Measurements from ENCODE around the gene TMEM203.

Gene TMEM203

GRCh38 chr9:137228968-137229896 lies 23.8 kb upstream of the TMEM203 start:
- no peak for DNase-seq

- no peak for DNase-seq
Observed at GRCh38 chr9:137228506-137228967, 23.1 kb upstream of the TMEM203 start.

- DNase-seq: no peak
Observed at GRCh38 chr9:137227853-137228505, 22.5 kb upstream of the TMEM203 start.

GRCh38 chr9:137227054-137227852 lies 21.8 kb upstream of the TMEM203 start, which contains the start of gene RNF224:
Gene RNF224 (plus strand): TSS chr9:137227502. CDS start chr9:137228336, 834 bp downstream.
- DNase-seq: peak; percentile 77

GRCh38 chr9:137226338-137227053 lies 21.0 kb upstream of the TMEM203 start:
- DNase-seq: no peak

GRCh38 chr9:137225699-137226331 lies 20.4 kb upstream of the TMEM203 start:
- no peak for DNase-seq

- DNase-seq: no peak
Observed at GRCh38 chr9:137224830-137225694, 19.6 kb upstream of the TMEM203 start, which contains the start of gene CYSRT1. Gene CYSRT1 (plus strand): TSS chr9:137225174. CDS start chr9:137225622, 448 bp downstream.

- DNase-seq: peak; percentile 97
Observed at GRCh38 chr9:137223078-137223970, 17.9 kb upstream of the TMEM203 start.

- DNase-seq: no peak
Observed at GRCh38 chr9:137222190-137223077, 17.0 kb upstream of the TMEM203 start, which contains the start of gene RNF208. Gene RNF208 (minus strand): TSS chr9:137222240. CDS start chr9:137221212, 1,028 bp downstream.

- DNase-seq: no peak
Observed at GRCh38 chr9:137221506-137222111, 16.2 kb upstream of the TMEM203 start.

- DNase-seq: no peak
Observed at GRCh38 chr9:137221095-137221505, 15.7 kb upstream of the TMEM203 start.

- no peak for DNase-seq
Observed at GRCh38 chr9:137220317-137221094, 15.1 kb upstream of the TMEM203 start.

GRCh38 chr9:137219757-137220316 lies 14.4 kb upstream of the TMEM203 start:
- DNase-seq: no peak

GRCh38 chr9:137218754-137219271 lies 13.4 kb upstream of the TMEM203 start:
- no peak for DNase-seq

GRCh38 chr9:137218212-137218753 lies 12.8 kb upstream of the TMEM203 start:
- DNase-seq: no peak

Measured in activated CD4-positive, CD25-positive, alpha-beta regulatory T cell treated with anti-CD3 and anti-CD28 coated beads, Interleukin-2, amount 50 U/mL, for 72 hours (primary cell).